Ovary (tissue), 3 donors: ENCODE measurements around the gene CTRB1.

Experiments
- CTCF ChIP-seq, 3 donors: fragments of 450-650 bp in 2 of 3; fragments of 200-600 bp in 1 of 3; IDR thresholded peaks; one replicate each; pipeline versions ENCODE4 v1.5.1 to v1.8.0; 2016 to 2022; ENCODE audit warnings: antibody characterized with exemption in 3 of 3, mild to moderate bottlenecking in 1 of 3
- EP300 ChIP-seq: sonication (generic); formaldehyde crosslinking; IDR thresholded peaks from one replicate; pipeline ENCODE4 v1.6.1; 2017; ENCODE audit warnings: antibody characterized with exemption
- POLR2A ChIP-seq: fragments of 450-650 bp; IDR thresholded peaks from one replicate; pipeline ENCODE4 v1.6.1; 2017; ENCODE audit warnings: antibody characterized with exemption, mild to moderate bottlenecking, moderate library complexity
- donor health status: DM: no; HTN: no; CAD: no.

GRCh38 chr16:75254359-75254837, 35.6 kb downstream of the CTRB1 start:
- TF ChIP-seq CTCF (IDR thresholded peaks at IDR 0.05) (no peak), EP300 (no peak), POLR2A (no peak)
